H1 (cell line): ENCODE data around the gene FREM2. TPM values are rescaled to one million over a fixed set of nuclear protein-coding genes. Genes with fewer than 3 reads are reported as not detected.

ENCODE experiments used
- CTCF ChIA-PET: fragments of 300-600 bp; sonication (Branson Sonifier 250); formaldehyde crosslinking; loops from one replicate; lab custom pipeline; 2021; ENCODE audit not compliant: partially characterized antibody; lab: Charles Lee
- POLR2A ChIA-PET: fragments of 300-600 bp; sonication (Branson Sonifier 250); formaldehyde crosslinking; loops from one replicate; lab custom pipeline; 2021; ENCODE audit warnings: inconsistent platforms; ENCODE audit not compliant: partially characterized antibody; lab: Charles Lee
- DNase-seq, 2 experiments: peaks; one replicate each; pipeline versions ENCODE4 v3.0.0 to v3.0.0-alpha.2; 2010 to 2022; ENCODE audit warnings: low spot score in 2 of 2, low read depth in 1 of 2, mixed read lengths in 1 of 2
- FAIRE-seq: peaks from 2 replicates; lab custom pipeline; 2011; peaks lifted over from hg19 to GRCh38; lab: Jason Lieb, UNC
- H2AFZ ChIP-seq: 2 replicates; pipeline ENCODE4 v1.8.1; 2012; ENCODE audit warnings: low read length, inconsistent platforms
- H2AK5ac ChIP-seq: 2 replicates; pipeline ENCODE4 v1.6.1; 2013; ENCODE audit warnings: low read depth, low read length
- H2BK120ac ChIP-seq: replicated peaks from 2 replicates; pipeline ENCODE3; 2013; ENCODE audit warnings: low read depth, low read length, inconsistent platforms
- H2BK12ac ChIP-seq: 2 replicates; pipeline ENCODE4 v1.6.1; 2013; ENCODE audit warnings: low read depth, low read length
- H2BK15ac ChIP-seq: 2 replicates; pipeline ENCODE4 v1.6.1; 2013; ENCODE audit warnings: low read length
- H2BK20ac ChIP-seq: 2 replicates; pipeline ENCODE4 v1.6.1; 2013; ENCODE audit warnings: low read length
- H2BK5ac ChIP-seq: 2 replicates; pipeline ENCODE4 v1.6.1; 2013; ENCODE audit warnings: low read depth, low read length
- H3K14ac ChIP-seq: 2 replicates; pipeline ENCODE4 v1.6.1; 2013; ENCODE audit warnings: inconsistent platforms; ENCODE audit not compliant: insufficient read length
- H3K18ac ChIP-seq: 2 replicates; pipeline ENCODE4 v1.6.1; 2013; ENCODE audit warnings: low read length; ENCODE audit errors: extremely low read depth
- H3K23ac ChIP-seq: 2 replicates; pipeline ENCODE4 v1.6.1; 2013; ENCODE audit warnings: inconsistent platforms; ENCODE audit not compliant: insufficient read length
- H3K23me2 ChIP-seq: 2 replicates; pipeline ENCODE4 v1.6.1; 2013; ENCODE audit warnings: low read depth, low read length
- H3K27ac ChIP-seq: 2 replicates; pipeline ENCODE4 v1.6.1; 2011; ENCODE audit warnings: low read depth, low read length, inconsistent platforms
- H3K27me3 ChIP-seq, 4 experiments: replicated peaks in 1 of 4; 1 replicate in 1 of 4; 2 replicates in 3 of 4; pipeline versions ENCODE4 v1.6.1 to v1.8.1; 2011 to 2013; ENCODE audit warnings: low read length in 3 of 4, mild to moderate bottlenecking in 3 of 4, inconsistent platforms in 2 of 4, mixed read lengths in 2 of 4, moderate library complexity in 1 of 4; ENCODE audit not compliant: control insufficient read depth in 3 of 4, insufficient read depth in 3 of 4; ENCODE audit errors: extremely low read depth in 1 of 4
- H3K36me3 ChIP-seq, 4 experiments: 2 replicates each; pipeline versions ENCODE4 v1.6.1 to v1.8.1; 2011 to 2013; ENCODE audit warnings: mild to moderate bottlenecking in 4 of 4, low read length in 3 of 4, moderate library complexity in 2 of 4, control low read depth in 1 of 4, inconsistent platforms in 1 of 4; ENCODE audit not compliant: insufficient read depth in 4 of 4, control insufficient read depth in 2 of 4
- H3K4ac ChIP-seq: replicated peaks from 2 replicates; pipeline ENCODE3; 2013; ENCODE audit warnings: low read length, low read depth, mixed read lengths, inconsistent platforms; ENCODE audit not compliant: insufficient read length
- H3K4me1 ChIP-seq, 4 experiments: replicated peaks in 1 of 4; 1 replicate in 1 of 4; 2 replicates in 3 of 4; pipeline versions ENCODE4 v1.6.1 to v1.8.1; 2011 to 2013; ENCODE audit warnings: low read length in 3 of 4, inconsistent platforms in 2 of 4, mixed read lengths in 1 of 4; ENCODE audit not compliant: insufficient read depth in 4 of 4, control insufficient read depth in 3 of 4
- H3K4me2 ChIP-seq, 2 experiments: 2 replicates each; pipeline versions ENCODE4 v1.6.1 to v1.8.1; 2011 to 2013; ENCODE audit warnings: low read depth in 2 of 2, low read length in 2 of 2, control low read depth in 1 of 2, inconsistent platforms in 1 of 2, mild to moderate bottlenecking in 1 of 2; ENCODE audit not compliant: insufficient read depth in 1 of 2
- H3K4me3 ChIP-seq, 4 experiments: fragments of 200-600, 300-600 bp in 1 of 4; sonication (generic), shearing (Covaris generic), sonication (Bioruptor Twin) in 1 of 4; 2 replicates each; pipeline versions ENCODE4 v1.5.1 to v1.8.1; 2011 to 2016; ENCODE audit warnings: low read length in 4 of 4, low read depth in 3 of 4, control low read depth in 2 of 4, inconsistent platforms in 2 of 4, mild to moderate bottlenecking in 2 of 4, mixed read lengths in 1 of 4, moderate library complexity in 1 of 4; ENCODE audit not compliant: insufficient read depth in 2 of 4; ENCODE audit errors: extremely low read depth in 1 of 4
- H3K56ac ChIP-seq: replicated peaks from 2 replicates; pipeline ENCODE3; 2013; ENCODE audit warnings: low read depth, mild to moderate bottlenecking, mixed read lengths, low read length, inconsistent platforms; ENCODE audit not compliant: insufficient read length
- H3K79me1 ChIP-seq: 2 replicates; pipeline ENCODE4 v1.6.1; 2013; ENCODE audit warnings: low read depth, low read length, control low read depth
- H3K79me2 ChIP-seq, 2 experiments: 2 replicates each; pipeline versions ENCODE4 v1.6.1 to v1.8.1; 2012 to 2013; ENCODE audit warnings: low read length in 2 of 2, mild to moderate bottlenecking in 2 of 2, inconsistent platforms in 1 of 2; ENCODE audit not compliant: insufficient read depth in 2 of 2, control insufficient read depth in 1 of 2
- H3K9ac ChIP-seq, 4 experiments: replicated peaks in 1 of 4; 1 replicate in 1 of 4; 2 replicates in 3 of 4; pipeline versions ENCODE4 v1.6.1 to v1.8.1; 2011 to 2013; ENCODE audit warnings: low read depth in 3 of 4, low read length in 3 of 4, control low read depth in 2 of 4, mild to moderate bottlenecking in 2 of 4, moderate library complexity in 2 of 4, inconsistent platforms in 1 of 4; ENCODE audit errors: extremely low read depth in 1 of 4
- H3K9me3 ChIP-seq, 2 experiments: 2 replicates each; pipeline versions ENCODE4 v1.6.1 to v1.8.1; 2012 to 2013; ENCODE audit warnings: mild to moderate bottlenecking in 2 of 2, moderate library complexity in 2 of 2, control low read depth in 1 of 2, inconsistent platforms in 1 of 2, low read depth in 1 of 2, low read length in 1 of 2, mixed read lengths in 1 of 2; ENCODE audit not compliant: insufficient read depth in 2 of 2
- H4K20me1 ChIP-seq, 2 experiments: replicated peaks in 1 of 2; 2 replicates each; pipeline versions ENCODE3 to v1.8.1; 2011 to 2013; ENCODE audit warnings: inconsistent platforms in 2 of 2, low read length in 2 of 2, mild to moderate bottlenecking in 1 of 2; ENCODE audit not compliant: insufficient read depth in 2 of 2, control insufficient read depth in 1 of 2
- H4K5ac ChIP-seq: 2 replicates; pipeline ENCODE4 v1.6.1; 2013; ENCODE audit warnings: low read length, low read depth, mixed read lengths, inconsistent platforms; ENCODE audit not compliant: insufficient read length
- H4K8ac ChIP-seq: 2 replicates; pipeline ENCODE4 v1.8.0; 2013; ENCODE audit warnings: mild to moderate bottlenecking, moderate library complexity, low read length, inconsistent platforms; ENCODE audit not compliant: insufficient read depth; ENCODE audit errors: extremely low read depth
- H4K91ac ChIP-seq: replicated peaks from 2 replicates; pipeline ENCODE3; 2013; ENCODE audit warnings: low read length, mixed read lengths, inconsistent platforms; ENCODE audit not compliant: insufficient read length
- ASH2L ChIP-seq: fragments of 200-600, 300-600 bp; sonication (generic); IDR thresholded peaks from one replicate; pipeline ENCODE4 v1.7.1; 2017; ENCODE audit warnings: low read length
- CREB1 ChIP-seq: IDR thresholded peaks from 2 replicates; pipeline ENCODE4 v1.6.1; 2012; ENCODE audit warnings: inconsistent platforms
- E2F6 ChIP-seq: IDR thresholded peaks from 2 replicates; pipeline ENCODE4 v1.6.1; 2012; ENCODE audit warnings: inconsistent platforms
- GABPA ChIP-seq: IDR thresholded peaks from 2 replicates; pipeline ENCODE4 v1.6.1; 2011; ENCODE audit warnings: mild to moderate bottlenecking, low read length, moderate library complexity, borderline replicate concordance; ENCODE audit not compliant: insufficient read depth
- JUN ChIP-seq: IDR thresholded peaks from 2 replicates; pipeline ENCODE4 v1.6.1; 2011; ENCODE audit warnings: low read depth, mild to moderate bottlenecking, improper control_type of control experiment, low read length
- RNF2 ChIP-seq: fragments of 200-900, 300-1000 bp; sonication (generic); IDR thresholded peaks from 2 replicates; pipeline ENCODE4 v1.7.1; 2016; ENCODE audit warnings: borderline replicate concordance, low read depth, mild to moderate bottlenecking, antibody characterized with exemption, low read length; ENCODE audit not compliant: poor library complexity, severe bottlenecking; ENCODE audit errors: missing control alignments
- RXRA ChIP-seq: IDR thresholded peaks from 2 replicates; pipeline ENCODE4 v1.6.1; 2011; ENCODE audit warnings: low read depth, mild to moderate bottlenecking, low read length, moderate library complexity; ENCODE audit not compliant: insufficient read depth
- TBP ChIP-seq: IDR thresholded peaks from 2 replicates; pipeline ENCODE4 v1.6.1; 2011; ENCODE audit warnings: low read depth, low read length, improper control_type of control experiment
- TCF12 ChIP-seq: IDR thresholded peaks from 2 replicates; pipeline ENCODE4 v1.6.1; 2011; ENCODE audit warnings: low read depth, mild to moderate bottlenecking, low read length
- WGBS, 2 experiments: shearing (Covaris generic) in 1 of 2; methylation state at CpG; one replicate each; pipeline versions ENCODE4 v1.1.6 to v1.1.7; 2013 to 2015; ENCODE audit warnings: low lambda C conversion rate in 2 of 2, mixed read lengths in 2 of 2, inconsistent platforms in 1 of 2, low coverage in 1 of 2, missing lambda C conversion rate in 1 of 2; ENCODE audit not compliant: insufficient replicate concordance in 2 of 2, insufficient coverage in 1 of 2, insufficient read length in 1 of 2; ENCODE audit errors: extremely low coverage in 1 of 2, missing lambda C conversion rate in 1 of 2; 5-methylcytosine and 5-hydroxymethylcytosine counted together
- polyA plus RNA-seq, 7 experiments: library from polyadenylated mRNA; depleted of rRNA in 3 of 7; stranded (reverse) in 5 of 7; unstranded in 2 of 7; fragments of >200 nt in 5 of 7; fragments of 200-250 nt in 2 of 7; gene quantifications; 1 replicate in 5 of 7; 2 replicates in 1 of 7; 4 replicates in 1 of 7; pipeline versions ENCODE4 v1.2.1 to v1.2.3, GENCODE V29; 2011 to 2013; ENCODE audit warnings: missing spikeins in 2 of 7, mixed read lengths in 2 of 7
- total RNA-seq: library from RNA; stranded (reverse); fragmentation: NEBNext Ultra II Directional; extraction: Animal tissue kit (Norgen Biotek cat#: 25700); gene quantifications from 2 replicates; pipeline ENCODE4 v1.2.1, GENCODE V29; 2021

FREM2 gene
- total and polyA plus RNA-seq, 2 of the 8 experiments (the other 6 are each of a cell fraction or from before 2014, with no cell fraction given) = 11.6 to 22.8 TPM

GRCh38 chr13:38648912-38649311 lies 38.0 kb upstream of the FREM2 start:
- H2BK5ac ChIP-seq = no peak overlapping the region
- H3K9me3 ChIP-seq = no peaks in the 10 kb centered on the region
- no peaks in the 10 kb centered on the region for H3K36me3 ChIP-seq
- H4K20me1 ChIP-seq = no peaks in the 10 kb centered on the region
- no peak overlapping the region for H4K91ac ChIP-seq
- H3K79me2 ChIP-seq = no peaks in the 10 kb centered on the region
- H2BK20ac ChIP-seq = no peak overlapping the region
- H2AK5ac ChIP-seq = no peak overlapping the region
- no peak overlapping the region for H3K4me2 ChIP-seq
- no peak overlapping the region for H4K8ac ChIP-seq
- no peak overlapping the region for H3K14ac ChIP-seq
- no peak overlapping the region for H2AFZ ChIP-seq
- H3K27ac ChIP-seq = no peak overlapping the region
- no peak overlapping the region for H2BK15ac ChIP-seq
- no peak overlapping the region for H3K18ac ChIP-seq
- no peak overlapping the region for H2BK12ac ChIP-seq
- no peak overlapping the region for H3K56ac ChIP-seq
- H2BK120ac ChIP-seq = no peak overlapping the region
- POLR2A ChIA-PET = no interaction called here
- H3K27me3 ChIP-seq = no peaks in the 10 kb centered on the region
- no peak overlapping the region for H3K23ac ChIP-seq
- H3K4me1 ChIP-seq = 0 out of 7 replicates have a peak, but pooled peaks cover 0 to 2% (median 0%) of the 10 kb centered on the region in 4 experiments
- H4K5ac ChIP-seq = no peak overlapping the region
- H3K4me3 ChIP-seq = no peak overlapping the region
- H3K4ac ChIP-seq = no peak overlapping the region
- CTCF ChIA-PET = no interaction called here
- 76% methylated on average over 1 of the region's 1 CpG; no CpG with 5 or more reads in 1 of the 2 experiments for WGBS, 2 experiments
- no peaks in the 10 kb centered on the region for H3K79me1 ChIP-seq
- H3K9ac ChIP-seq = no peak overlapping the region
- DNase-seq = no peak
- FAIRE-seq = no peak
- H3K23me2 ChIP-seq = no peaks in the 10 kb centered on the region; the same call in 1 of the 2 replicates
- TF ChIP-seq E2F6 = no peak
- TF ChIP-seq TBP = no peak
- no peak for TF ChIP-seq RXRA
- no peak for TF ChIP-seq RNF2
- TF ChIP-seq JUN = no peak
- TF ChIP-seq CREB1 = no peak
- no peak for TF ChIP-seq ASH2L
- TF ChIP-seq TCF12 = no peak
- TF ChIP-seq GABPA = no peak
